ENCODE measurements around the gene ANKS1B.
"Not testable (repeated sequence)": the region's sequence is repeated elsewhere in the genome, so short reads cannot be mapped to it uniquely, and the experiment has no call there.

ANKS1B gene

DNA sequence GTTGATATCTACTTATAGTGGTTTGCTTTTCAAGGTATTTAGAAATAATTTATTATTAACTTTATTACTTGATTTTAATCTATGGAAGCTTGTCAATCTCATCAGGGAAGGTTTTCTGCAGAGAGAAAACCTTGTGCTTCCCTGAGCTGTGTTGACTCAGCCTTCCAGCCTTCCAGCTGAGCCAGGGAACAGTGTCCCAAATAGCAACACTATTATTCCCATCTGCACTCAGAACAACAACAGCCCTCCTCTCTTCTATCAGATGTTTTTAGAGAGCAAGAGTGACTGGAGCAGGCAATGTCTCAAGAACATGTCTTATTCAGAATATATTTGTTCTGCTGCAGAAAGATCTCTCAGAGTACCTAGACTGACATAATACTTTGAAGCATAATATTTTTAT is 727.1 kb downstream of the ANKS1B start:
- intact Hi-C loops (cut with DNase I; ENCODE audit: low total_unique reads): no loop called here
- Histone ChIP-seq H3K36me3 (no peaks in the 10 kb centered on the region), H3K4me1 (peaks cover 0 to 16% (median 2%) of the 10 kb centered on the region in 4 donors), H3K27ac (no peak overlapping the region), H3K4me3 (no peak overlapping the region), H3K27me3 (no peaks in the 10 kb centered on the region), H3K9me3 (no peaks in the 10 kb centered on the region)
- TF ChIP-seq, protein P1, sequence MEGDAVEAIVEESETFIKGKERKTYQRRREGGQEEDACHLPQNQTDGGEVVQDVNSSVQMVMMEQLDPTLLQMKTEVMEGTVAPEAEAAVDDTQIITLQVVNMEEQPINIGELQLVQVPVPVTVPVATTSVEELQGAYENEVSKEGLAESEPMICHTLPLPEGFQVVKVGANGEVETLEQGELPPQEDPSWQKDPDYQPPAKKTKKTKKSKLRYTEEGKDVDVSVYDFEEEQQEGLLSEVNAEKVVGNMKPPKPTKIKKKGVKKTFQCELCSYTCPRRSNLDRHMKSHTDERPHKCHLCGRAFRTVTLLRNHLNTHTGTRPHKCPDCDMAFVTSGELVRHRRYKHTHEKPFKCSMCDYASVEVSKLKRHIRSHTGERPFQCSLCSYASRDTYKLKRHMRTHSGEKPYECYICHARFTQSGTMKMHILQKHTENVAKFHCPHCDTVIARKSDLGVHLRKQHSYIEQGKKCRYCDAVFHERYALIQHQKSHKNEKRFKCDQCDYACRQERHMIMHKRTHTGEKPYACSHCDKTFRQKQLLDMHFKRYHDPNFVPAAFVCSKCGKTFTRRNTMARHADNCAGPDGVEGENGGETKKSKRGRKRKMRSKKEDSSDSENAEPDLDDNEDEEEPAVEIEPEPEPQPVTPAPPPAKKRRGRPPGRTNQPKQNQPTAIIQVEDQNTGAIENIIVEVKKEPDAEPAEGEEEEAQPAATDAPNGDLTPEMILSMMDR (IDR thresholded peaks at IDR 0.05): no peak
- no peak for DNase-seq

DNA sequence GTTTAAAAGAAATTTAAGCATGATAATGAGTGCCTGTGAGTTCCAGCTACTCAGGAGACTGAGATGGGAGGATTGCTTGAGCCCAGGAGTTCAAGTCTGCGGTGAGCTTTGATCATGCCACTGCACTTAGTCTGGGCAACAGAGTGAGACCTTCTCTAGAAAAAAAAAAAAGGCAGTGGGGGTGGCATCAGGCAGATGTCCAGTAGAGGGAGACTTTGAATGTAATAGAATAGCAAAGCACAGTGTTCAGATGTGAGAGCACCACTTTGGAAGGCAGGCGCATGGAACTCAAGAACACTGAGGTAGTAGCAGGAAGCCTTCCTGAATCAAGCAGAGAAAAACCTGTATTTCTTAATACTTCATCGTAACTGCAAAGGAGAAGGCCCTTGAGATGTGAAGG is 731.7 kb downstream of the ANKS1B start:
- Histone ChIP-seq H3K27ac (no peak overlapping the region), H3K27me3 (no peaks in the 10 kb centered on the region), H3K36me3 (no peaks in the 10 kb centered on the region), H3K9me3 (no peaks in the 10 kb centered on the region), H3K4me3 (no peak overlapping the region), H3K4me1 (no peaks in the 10 kb centered on the region)
- no peak for DNase-seq
- TF ChIP-seq, protein P1 (IDR thresholded peaks at IDR 0.05): no peak
- intact Hi-C loops (cut with DNase I; ENCODE audit: low total_unique reads): no loop called here

DNA sequence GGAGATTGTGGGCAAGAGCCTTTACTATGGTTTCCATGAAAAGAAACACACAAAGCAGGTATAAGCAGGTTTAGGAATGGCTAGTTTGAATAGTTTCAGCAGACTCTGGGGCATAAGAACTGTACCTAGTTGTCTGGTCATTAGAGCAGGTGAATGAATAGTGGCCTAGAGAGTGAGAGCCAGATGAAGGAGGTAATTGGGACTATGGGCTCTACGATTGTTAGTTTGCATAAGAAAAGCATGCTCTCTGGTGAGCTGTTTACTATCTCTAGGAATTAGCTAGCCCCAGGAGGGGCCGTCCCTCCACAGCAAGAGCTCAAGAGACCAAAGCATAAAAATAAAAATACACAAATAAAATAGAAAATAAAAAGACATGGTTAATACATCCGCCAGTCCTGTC is 734.6 kb downstream of the ANKS1B start:
- no peaks in the 10 kb centered on the region for H3K36me3 ChIP-seq
- no peaks in the 10 kb centered on the region for H3K27me3 ChIP-seq
- no peaks in the 10 kb centered on the region for H3K9me3 ChIP-seq
- intact Hi-C loops (cut with DNase I; ENCODE audit: low total_unique reads): no loop called here
- no peak overlapping the region for H3K27ac ChIP-seq
- TF ChIP-seq, protein P1 (IDR thresholded peaks at IDR 0.05): no peak
- no peak for DNase-seq
- H3K4me1 ChIP-seq: no peaks in the 10 kb centered on the region
- no peak overlapping the region for H3K4me3 ChIP-seq

DNA sequence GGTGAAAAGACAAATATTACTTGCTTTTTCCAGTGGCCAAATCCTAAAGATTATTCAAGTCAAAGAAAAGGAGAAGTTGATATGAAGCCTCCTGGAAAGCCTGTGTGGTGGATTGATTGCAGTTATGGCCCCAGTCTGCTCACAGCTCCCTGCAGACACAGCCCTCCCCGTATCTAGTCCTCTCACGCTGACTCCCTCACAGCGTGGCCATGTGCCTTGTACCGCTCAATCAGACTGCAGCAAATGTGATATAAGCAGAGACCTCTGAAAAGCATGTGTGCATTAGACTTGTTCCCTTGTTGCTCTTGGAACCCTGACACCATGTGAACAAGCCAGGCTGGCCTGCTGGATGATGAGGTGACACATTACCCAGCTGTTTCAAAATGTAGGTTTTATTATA is 735.2 kb downstream of the ANKS1B start:
- H3K4me3 ChIP-seq: no peak overlapping the region

DNA sequence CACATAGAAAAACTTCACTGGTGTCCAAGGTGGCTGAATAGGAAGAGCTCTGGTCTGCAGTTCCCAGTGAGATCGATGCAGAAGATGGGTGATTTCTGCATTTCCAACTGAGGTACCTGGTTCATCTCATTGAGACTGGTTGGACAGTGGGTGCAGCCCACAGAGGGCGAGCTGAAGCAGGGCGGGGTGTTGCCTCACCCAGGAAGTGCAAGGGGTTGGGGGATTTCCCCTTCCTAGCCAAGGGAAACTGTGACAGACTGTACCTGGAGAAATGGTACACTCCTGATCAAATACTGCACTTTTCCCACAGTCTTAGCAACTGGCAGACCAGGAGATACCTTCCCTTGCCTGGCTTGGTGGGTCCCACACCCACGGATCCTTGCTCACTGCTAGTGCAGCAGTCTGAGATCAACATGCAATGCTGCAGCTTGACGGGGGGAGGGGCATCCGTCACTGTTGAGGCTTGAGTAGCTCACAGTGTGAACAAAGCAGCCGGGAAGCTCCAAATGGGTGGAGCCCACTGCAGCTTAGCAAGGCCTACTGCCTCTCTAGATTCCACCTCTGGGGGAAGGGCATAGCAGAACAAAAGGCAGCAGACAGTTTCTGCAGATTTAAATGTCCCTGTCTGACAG is 746.7 kb downstream of the ANKS1B start:
- H3K27ac ChIP-seq; H3K9me3 ChIP-seq; H3K4me1 ChIP-seq; H3K27me3 ChIP-seq; H3K4me3 ChIP-seq; H3K36me3 ChIP-seq; DNase-seq; intact Hi-C loops (cut with DNase I; ENCODE audit: low total_unique reads): not testable (repeated sequence)

More for the DNA sequence above, 735.2 kb downstream of the ANKS1B start:
- Histone ChIP-seq H3K27ac (no peak overlapping the region), H3K4me1 (no peaks in the 10 kb centered on the region), H3K9me3 (no peaks in the 10 kb centered on the region), H3K36me3 (no peaks in the 10 kb centered on the region), H3K27me3 (no peaks in the 10 kb centered on the region)
- TF ChIP-seq, protein P1 (IDR thresholded peaks at IDR 0.05): no peak
- intact Hi-C loops (cut with DNase I; ENCODE audit: low total_unique reads): no loop called here
- no peak for DNase-seq

DNA sequence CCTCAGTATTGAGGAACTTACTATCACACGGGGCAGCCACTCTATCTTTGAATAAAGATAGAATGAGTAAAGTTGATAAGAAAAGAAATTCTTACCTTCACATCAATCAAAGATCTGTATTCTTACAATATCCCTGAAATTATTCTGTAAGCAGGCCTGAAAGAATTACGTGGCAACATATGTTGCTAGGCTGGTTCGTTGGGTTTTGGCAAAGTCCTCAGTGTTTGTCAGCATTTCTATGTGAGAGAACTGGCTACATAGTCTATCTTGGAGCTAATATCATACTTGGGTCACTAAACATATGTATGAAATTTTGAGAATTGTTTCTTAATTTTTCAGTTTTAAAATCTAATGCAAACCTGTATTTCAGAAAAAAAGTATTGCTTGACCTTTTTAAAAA is 749.4 kb downstream of the ANKS1B start:
- H3K4me1 ChIP-seq: no peaks in the 10 kb centered on the region
- no peak for DNase-seq
- H3K27ac ChIP-seq: no peak overlapping the region
- TF ChIP-seq, protein P1 (IDR thresholded peaks at IDR 0.05): no peak
- intact Hi-C loops (cut with DNase I; ENCODE audit: low total_unique reads): no loop called here
- no peaks in the 10 kb centered on the region for H3K9me3 ChIP-seq
- H3K4me3 ChIP-seq: no peak overlapping the region
- no peaks in the 10 kb centered on the region for H3K27me3 ChIP-seq
- no peaks in the 10 kb centered on the region for H3K36me3 ChIP-seq
